ENCODE measurements around the gene TATDN3.
"Not testable (repeated sequence)": the region's sequence is repeated elsewhere in the genome, so short reads cannot be mapped to it uniquely, and the experiment has no call there.

TATDN3 gene

DNA sequence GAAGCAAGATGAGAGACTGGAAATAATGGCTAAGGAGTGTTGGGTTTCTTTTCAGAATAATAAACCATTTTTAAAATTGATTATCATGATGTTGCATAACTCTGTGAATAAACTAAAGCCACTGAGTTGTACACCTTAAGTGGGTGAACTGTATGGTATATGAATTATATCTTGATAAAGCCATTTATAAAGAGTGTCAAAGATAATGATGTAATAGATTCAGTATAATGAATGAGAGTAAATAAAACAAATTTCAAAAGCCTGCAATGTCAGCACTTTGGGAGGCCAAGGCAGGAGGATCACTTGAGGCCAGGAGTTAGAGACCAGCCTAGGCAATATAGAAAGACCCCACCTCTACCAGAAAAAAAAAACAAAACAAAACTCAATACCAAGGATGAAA lies 16.5 kb upstream of the TATDN3 start:
- no peak for DNase-seq

DNA sequence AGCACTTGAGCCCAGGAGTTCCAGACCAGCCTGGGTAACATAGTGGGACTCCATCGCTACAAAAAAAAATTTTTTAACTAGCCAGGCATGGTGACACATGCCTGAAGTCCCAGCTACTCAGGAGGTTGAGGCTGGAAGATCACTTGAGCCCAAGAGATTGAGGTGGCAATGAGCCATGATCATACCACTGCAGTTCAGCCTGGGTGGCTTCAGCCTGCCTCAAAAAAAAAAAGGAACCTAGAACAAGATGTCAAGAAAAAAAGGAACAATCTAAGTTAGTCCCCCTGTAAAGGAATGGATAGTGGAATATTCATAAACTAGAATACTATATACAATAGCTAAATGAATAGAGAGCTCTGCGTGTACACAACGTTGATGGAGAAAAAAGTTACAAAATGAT lies 14.5 kb upstream of the TATDN3 start:
- no peak for DNase-seq

DNA sequence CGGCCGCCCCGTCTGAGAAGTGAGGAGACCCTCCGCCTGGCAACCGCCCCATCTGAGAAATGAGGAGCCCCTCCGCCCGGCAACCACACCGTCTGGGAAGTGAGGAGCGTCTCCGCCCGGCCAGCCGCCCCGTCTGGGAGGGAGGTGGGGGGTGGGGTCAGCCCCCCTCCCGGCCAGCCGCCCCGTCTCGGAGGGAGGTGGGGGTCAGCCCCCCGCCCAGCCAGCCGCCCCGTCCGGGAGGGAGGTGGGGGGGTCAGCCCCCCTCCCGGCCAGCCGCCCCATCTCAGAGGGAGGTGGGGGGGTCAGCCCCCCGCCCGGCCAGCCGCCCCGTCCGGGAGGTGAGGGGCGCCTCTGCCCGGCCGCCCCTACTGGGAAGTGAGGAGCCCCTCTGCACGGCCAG lies 12.6 kb upstream of the TATDN3 start:
- not testable (repeated sequence) for DNase-seq

DNA sequence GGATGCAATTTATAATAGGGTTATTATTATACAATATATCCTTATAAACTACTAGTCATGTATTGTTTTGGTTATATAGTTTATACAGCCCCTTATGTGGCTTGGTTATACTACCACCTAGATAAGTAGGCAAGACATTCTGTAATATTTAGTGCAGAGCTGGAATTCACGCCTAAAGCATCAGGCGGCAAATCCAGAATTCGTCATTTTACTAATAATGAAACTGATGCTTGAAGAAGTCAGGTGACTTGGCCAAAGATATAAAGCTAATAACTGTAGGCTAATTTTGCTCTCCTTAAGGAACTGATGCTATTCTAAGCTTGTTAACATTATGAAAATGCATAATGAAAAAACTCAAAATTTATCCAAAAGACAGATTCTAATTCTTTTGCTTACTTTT lies 10.9 kb upstream of the TATDN3 start:
- no peak for DNase-seq

DNA sequence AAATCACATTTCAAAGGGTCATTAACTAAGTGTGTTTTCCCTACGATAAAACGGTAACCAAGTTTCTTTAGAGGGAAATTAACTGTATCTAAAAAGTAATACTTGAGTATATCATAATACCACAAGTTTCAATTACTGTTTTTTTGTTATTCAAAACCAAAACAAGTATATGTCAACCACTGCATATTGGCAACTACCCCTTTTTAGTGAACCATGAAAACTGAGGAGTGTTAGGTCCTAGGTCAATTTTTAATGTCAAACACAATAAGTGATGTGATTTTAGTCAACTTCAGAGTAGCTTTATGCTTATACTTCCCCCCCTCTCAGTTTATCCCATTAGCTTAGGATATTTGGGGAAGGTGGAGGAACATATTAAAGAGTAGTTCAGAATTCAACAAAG lies 10.5 kb upstream of the TATDN3 start:
- DNase-seq, result no peak

DNA sequence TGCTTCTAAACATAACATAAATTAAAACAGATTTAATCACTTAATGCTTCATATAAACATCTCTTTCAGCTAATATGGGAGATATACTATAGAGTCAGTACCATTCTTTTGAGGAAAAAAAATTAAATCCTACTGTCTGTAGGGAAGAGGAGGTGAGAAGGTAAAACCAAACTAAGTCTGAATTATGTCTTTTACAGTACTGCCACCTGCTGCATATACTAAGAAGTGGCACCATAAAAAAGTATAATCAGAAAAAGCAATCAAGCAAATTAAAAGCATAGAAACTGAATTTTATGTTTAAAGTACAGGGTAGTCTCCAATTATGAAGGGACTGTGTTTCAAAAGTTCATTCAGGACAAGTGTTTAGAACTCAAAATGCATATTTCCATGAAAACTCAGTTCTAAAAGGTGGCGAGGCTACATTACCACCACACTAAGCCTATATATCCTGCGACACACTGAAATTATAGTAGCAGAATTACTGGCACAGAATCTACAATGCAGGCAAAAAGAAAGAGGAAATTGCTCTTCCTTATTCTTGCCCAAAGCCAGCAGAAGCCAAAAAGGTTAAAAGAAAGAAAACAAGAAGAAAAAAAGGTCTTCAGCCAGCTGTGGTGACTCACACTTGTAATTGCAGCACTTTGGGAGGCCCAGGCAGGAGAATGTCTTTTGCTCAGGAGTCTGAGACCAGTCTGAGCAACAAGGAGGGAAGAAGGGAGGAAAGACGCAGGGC lies 9.1 kb upstream of the TATDN3 start:
- peak; percentile 30 for DNase-seq

DNA sequence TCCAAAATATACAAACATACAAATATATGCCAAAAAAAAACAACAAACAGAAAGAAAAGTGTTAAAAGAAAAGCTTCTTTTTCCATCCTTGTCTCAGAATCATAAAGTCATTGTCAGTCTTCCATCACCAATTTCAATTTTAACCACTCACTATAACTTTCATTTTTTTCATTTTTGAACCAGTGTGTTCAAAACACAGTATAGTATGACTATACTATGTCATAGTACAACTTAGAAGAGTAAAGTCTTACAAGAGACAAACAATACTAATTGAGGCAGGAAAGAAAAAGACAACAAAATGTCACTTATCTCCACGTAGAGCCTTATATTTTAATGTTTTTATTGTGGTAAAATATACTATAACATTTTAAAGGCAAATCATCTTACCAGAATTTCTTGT lies 7.7 kb upstream of the TATDN3 start:
- DNase-seq, result no peak

DNA sequence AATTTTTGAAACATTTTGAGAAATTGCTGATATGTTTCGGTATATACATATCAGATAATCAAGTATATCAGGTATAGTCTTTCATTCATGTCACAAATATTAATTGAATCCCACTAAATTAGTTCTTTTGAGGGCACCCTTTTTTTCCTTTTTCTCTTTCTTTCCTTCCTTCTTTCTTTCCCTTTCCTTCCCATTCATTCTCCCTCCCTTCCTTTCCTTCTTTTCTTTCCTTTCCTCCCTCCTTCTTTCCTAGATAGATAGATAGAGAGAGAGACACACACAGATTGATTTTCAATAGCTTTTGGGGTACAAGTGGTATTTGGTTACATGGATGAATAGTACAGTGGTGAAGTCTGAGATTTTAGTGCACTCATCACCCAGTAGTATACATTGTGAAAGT lies 5.8 kb upstream of the TATDN3 start:
- DNase-seq, result no peak

DNA sequence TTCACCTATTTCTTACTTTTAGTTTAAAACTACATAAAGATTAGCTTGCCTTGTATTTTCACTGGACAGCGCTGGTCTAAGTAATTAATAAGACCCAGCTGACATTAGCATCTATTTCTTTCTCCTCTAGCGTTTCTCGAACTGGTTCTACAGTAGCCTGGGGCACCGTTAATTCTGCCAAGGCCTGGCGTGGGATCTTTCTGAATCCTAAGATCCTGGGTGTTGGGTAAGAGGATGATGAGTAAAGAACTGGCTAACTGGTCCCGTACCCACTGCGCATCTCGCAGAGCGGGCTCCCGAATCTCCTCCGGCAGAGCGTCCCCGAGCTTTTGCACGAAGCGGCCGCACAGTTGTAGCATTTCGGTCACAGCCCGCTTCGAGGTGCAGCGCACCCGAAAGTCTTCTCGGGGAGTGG lies 426 bp upstream of the TATDN3 start:
- DNase-seq, result peak; percentile 67

DNA sequence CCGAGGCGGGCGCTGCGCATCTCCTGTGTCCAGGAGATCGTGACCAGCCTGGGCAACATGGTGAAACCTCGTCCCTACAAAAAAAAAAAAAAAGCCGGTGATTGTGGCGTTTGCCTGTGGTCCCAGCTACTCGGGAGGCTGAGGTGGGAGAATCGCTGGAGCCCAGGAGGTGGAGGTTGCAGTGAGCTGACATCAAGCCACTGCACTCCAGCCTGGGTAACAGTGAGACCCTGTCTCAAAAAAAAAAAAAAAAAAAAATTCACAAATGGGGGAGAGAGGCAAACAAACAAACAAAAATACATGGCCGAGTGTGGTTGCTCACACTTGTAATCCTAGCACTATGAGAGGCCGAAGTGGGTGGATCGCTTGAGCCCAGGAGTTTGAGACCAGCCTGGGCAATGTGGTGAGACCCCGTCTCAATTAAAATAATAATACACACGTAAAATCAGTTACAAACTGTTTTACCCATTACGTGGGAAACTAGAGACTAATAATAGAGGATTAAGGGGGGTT lies 758 bp downstream of the TATDN3 start:
- DNase-seq, result no peak

DNA sequence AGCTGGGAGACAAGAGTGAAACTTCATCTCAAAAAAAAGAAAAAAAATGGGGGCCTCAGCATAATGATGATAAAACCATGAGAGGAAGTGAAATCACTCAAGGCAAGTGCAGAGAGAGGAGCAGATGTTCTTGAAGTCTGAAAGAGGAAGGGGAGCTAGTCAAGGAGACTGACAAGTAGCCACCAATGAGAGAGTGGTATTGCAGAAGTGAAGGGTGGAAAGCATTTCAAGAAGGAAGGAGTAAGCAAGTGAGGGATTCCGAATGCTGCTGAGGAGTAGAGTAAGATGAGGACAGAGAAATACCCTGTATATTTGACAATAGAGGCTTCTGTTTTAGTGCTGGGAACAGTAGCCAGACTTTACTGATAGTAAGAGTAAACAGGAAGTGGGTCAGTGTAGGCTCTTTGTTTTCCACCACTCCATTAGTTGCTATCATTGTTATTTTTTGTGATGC lies 2.9 kb downstream of the TATDN3 start:
- no peak for DNase-seq

DNA sequence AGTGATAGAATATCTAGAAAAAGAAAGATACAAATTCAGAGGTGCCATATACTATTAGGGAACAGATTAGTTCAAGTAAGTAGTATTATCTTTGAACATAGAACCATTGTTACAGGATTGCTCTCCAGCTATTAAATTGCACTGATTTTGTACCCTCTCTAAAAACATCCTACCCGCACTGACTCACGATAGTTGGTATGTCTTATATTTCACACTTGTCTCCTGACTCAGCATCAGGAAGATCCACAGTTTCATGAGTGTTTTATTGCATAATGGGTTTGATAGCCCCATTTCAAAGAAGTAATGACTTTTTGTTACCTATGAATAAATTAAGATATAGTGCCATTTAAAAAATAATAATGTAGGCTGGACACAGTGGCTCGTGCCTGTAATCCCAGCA lies 6.0 kb downstream of the TATDN3 start:
- DNase-seq, result no peak

DNA sequence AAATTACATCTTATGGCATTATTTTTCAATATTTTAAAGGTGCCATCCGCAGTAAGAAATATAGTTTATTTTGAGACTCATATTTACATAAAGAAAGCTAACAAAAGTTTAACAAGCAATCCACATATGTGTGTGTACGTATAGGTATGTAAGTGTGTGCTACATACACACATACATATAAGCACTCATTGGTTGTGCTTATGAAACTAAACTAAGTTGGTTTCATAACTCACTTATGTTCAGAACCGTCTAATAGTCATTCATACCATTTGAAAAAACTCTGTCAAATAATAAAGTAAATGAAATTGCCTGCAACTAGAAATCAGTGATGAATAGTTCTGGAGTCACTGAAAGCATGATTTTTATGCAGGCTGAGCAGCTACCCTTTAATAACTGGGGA lies 14.1 kb downstream of the TATDN3 start:
- no peak for DNase-seq

DNA sequence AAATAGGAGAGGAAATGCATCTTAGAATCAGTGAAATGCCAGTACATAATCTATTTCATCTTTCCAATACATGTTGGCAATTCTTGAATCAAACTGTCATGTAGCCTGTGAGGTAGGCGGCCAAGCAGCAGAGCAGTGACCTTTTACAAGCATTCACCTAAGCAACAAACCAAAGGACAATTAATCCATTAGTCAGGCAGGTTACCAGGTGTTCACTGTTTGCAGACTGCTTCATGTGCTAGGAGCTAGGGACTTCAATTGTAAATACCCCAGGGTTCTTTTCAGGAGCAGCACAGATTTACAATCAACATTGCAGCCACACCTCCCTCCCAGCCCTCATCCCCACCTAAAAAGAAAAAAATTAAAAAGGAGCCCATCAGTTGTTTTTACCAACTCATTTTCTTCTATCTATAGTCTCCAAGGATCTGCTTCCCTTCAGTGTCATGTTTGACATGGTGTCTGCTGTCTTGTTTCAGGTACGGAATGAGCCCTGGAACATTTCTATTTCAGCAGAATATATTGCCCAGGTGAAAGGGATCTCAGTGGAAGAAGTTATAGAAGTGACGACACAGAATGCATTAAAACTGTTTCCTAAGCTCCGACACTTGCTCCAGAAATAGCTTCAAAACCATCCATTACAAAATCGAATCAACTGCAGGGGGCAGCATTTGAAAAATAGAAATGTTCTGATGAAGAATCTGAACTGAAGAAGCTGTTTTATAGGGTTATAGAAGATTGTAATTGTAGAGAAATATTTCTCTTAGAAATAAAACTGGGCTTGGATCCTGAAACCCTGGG lies 23.0 kb downstream of the TATDN3 start:
- DNase-seq, result peak; percentile 11

DNA sequence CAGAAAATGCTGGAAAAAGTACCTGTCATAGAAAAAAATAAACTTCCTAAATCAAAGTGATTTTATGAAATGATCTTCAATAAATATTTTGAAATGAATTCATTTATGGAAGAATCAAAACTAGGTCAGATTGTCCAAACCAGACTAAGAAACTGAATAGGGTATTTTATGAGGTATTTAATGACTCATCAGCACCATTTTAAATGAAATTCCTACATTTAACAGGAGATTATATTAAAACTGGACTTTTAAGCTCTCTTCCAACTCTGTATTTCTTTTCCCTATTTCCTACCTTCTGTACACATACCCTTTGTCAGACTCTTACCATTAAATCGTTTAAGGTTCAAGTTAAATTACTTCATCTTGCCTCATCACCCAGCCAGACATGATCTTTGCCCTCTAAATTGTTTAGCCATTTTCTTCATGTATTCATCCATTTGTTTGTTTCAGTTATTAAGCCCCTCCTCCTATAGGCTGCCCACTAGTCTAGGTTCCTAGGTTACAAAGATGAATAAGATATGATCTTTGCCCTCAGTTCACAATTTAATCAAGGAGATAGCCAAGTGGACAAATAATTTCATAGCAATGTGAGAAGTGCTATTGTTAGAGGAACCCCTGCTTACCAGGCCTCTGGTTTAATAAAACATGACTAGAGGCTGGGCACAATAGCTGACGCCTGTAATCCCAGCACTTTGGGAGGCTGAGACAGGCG lies 25.0 kb downstream of the TATDN3 start:
- DNase-seq, result no peak

DNA sequence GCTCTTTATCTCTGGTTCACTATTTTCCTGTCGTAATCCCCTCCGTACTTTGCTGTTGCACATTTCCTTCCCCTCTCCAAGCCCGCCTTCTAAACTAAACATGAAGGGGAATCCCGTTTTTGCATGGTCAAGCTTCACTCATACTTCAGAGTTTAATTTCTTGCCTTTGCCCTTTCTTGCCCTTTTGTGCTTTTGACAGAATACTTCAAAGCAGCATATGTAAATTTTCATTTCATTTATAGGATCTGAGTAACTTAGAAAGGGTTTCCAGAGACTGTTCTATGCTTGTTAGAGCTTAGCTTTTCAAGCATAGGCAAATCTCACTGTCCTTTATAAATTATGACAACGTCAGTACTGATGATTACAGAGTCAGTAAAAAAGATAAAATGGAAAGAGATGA lies 28.0 kb downstream of the TATDN3 start:
- DNase-seq, result no peak

DNA sequence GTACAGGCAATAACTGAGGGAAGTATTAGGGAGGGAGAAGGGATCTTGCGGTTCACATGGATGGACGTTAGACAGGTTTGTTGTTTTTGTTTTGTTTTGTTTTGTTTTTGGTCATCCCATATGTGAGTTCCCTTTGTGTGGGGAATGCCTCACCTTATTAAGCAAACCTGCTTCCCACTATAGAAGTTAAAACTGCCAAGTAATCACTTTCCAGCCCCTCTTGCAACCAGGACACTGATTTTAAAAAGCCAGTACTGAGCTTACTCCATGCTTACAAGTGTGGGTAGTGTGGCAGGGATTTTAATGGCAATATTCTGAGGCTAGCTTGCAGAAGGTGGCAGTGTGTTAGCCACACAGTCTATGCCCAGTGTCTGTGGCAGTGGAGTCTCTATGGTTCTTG lies 29.3 kb downstream of the TATDN3 start:
- no peak for DNase-seq

DNA sequence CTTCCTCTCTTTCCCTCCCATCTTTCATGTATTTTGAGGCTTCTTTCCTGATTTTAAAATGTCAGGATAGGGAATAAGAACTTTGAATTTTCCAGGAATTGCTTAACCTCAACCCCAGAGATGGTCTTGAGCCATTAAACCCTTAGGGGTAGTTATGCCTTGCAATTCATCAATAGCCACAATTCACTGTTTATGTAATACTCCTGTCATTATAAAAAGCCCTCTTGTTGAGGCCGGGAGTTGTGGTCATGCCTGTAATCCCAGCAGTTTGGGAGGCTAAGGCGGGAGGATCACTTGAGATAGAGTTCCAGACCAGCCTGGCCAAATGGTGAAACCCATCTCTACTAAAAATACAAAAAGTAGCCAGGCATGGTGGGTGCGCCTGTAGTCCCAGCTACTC lies 31.3 kb downstream of the TATDN3 start:
- no peak for DNase-seq

DNA sequence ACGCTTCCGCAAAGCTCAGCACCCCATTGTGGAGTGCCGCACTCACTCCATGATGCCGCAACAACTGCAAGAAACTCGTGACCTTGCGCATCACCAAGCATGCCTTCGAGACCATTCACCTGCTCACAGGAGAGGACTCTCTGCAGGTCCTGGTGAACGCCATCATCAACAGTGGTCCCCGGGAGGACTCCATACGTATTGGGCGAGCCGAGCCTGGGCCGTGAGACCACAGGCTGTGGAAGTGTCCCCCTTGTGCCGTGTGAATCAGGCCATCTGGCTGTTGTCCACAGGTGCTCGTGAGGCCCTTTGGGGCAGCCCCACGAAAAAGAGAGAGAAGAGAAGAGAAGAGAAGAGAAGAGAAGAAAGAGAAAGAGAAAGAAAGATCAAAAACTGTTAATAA lies 32.5 kb downstream of the TATDN3 start:
- DNase-seq, result no peak

DNA sequence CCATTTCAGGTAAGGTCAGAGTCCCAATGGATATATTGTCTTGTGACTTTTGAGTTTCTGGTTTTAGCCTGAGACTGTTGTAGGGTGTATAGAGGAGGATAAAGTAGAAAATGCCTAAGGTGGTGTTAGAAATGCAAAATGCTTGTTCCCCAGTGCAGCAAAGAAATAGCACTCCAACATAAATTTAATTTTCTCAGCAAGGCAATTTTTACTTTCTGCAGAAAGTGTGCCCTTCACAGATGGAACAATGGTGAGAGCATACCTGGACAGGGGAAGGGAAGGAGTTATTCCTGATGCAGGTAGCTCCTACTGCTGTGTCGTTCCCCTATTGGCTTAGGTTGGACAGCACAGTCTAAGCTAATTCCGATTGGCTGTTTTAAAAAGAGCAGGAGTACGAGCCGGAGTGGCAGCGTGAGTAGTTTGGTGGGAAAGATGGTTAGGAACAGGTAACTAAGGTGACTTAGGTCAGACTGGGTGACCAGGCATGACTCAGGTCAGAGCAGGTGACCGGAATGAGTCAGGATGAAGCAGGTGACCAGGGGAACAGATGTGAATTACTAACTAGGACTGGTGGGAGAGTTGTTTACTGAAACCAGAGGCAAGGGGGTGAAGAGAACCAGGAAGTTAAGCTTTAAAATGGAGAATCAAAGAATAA lies 34.2 kb downstream of the TATDN3 start:
- no peak for DNase-seq

DNA sequence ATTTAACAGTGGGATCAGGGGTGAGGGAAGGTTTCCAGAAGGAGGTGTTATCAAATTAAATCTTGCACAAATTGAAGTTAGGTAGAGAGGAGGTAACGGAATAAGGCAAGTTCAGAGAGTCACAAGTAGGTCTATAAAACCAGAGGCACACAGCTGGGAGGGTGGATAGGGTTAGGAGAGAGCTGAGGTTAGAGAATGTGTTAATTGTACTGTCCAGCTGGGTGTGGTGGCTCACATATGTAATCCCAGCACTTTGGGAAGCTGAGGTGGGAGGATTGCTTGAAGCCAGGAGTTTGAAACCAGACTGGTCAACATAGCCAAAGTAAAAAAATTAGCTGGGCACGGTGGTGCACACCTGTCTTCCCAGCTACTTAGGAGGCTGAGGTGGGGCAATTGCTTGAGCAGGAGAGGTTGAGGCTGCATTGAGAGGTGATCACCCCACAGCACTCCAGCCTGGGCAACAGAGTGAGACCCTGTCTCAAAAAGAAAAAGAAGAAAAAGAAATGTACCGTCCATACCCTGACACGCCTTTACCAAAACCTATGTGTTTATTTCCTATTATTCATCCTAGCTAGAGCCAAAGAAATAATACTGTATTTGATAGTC lies 35.6 kb downstream of the TATDN3 start:
- no peak for DNase-seq

DNA sequence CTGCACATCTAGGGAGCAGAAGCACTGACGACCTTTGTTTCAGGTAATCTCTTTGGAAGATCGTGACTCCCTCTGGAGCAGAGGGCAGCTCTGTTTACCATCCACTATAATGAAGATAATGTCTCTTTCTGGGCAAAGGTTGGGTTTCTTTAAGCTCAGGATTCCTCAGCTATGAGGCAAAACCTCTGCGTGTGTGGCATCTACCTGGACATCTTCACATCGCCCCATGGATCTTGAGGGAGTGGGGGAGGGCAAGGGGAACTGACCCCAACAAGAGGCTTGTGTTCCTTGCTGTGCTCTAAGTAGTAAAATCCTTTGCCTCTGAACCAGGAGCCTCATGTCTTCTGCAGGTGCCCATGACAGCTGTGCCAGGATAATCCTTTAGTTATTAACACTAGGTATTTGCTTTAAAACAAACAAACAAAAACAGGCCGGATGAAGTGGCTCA lies 36.2 kb downstream of the TATDN3 start:
- DNase-seq, result no peak

All from fibroblast of skin of abdomen (primary cell).